Measurements from ENCODE around the gene NMRK2. TPM values are rescaled to one million over a fixed set of nuclear protein-coding genes. Genes with fewer than 3 reads are reported as not detected.
"Not testable (repeated sequence)": the region's sequence is repeated elsewhere in the genome, so short reads cannot be mapped to it uniquely, and the experiment has no call there.

NMRK2 gene
- total and polyA plus RNA-seq, 9 donors = 146 to 369 (median 285) TPM

DNA sequence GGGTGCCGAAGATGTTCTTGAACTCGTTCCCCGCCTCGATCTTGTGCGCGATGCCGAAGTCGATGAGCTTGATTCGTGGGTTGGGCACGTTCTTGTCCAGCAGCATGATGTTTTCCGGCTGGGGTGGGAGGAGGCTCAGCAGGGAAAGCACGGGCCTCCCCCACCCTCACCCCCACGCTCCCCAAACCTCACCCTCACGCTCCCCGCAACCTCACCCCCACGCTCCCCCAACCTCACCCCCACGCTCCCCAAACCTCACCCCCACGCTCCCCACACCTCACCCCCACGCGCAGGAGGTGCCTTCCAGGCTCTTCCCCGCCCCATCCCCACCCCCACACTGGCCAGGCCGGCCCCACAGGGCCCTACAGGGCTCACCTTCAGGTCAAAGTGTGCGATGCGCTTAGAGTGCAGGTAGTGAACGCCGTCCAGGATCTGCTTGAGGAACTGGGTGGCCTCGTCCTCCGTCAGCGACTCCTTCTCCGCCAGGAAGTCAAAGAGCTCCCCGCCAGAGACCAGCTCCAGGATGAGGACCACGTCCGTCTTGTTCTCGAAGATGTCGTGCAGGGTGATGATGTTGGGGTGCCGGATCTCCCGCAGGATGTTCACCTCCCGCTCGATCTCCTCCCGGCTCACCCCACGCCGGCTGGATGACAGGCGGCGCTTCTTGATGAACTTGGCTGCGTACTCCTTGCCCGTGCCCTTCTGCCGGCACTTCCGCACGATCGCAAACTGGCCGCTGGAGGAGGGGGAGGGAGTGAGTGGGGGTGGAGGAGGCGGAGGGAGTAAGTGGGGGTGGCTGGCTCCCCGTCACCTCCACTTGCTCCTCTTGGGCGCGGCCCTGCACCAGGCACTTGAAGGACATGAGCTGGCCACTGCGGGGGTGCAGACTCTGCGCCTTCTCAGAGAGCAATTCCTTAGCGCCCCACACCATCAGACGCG, 31.7 kb downstream of the NMRK2 start:
- H3K4me1 ChIP-seq (ENCODE audit: control insufficient read depth, insufficient read depth, low read length) = peaks cover 39% of the 10 kb centered on the region
- no peak for DNase-seq
- H3K4me3 ChIP-seq (ENCODE audit: low read length) = no peak overlapping the region
- peaks cover 93% of the 10 kb centered on the region for H3K36me3 ChIP-seq (ENCODE audit: control insufficient read depth, insufficient read depth, low read length)
- no peaks in the 10 kb centered on the region for H3K27me3 ChIP-seq (ENCODE audit: control insufficient read depth, insufficient read depth, low read length)
- 88% methylated on average over 42 of the region's 60 CpGs for WGBS (ENCODE audit: insufficient coverage)
- no peaks in the 10 kb centered on the region for H3K9me3 ChIP-seq (replicated peaks; ENCODE audit: control insufficient read depth, low read depth, low read length)
- no peak overlapping the region for H3K27ac ChIP-seq (ENCODE audit: low read length)

DNA sequence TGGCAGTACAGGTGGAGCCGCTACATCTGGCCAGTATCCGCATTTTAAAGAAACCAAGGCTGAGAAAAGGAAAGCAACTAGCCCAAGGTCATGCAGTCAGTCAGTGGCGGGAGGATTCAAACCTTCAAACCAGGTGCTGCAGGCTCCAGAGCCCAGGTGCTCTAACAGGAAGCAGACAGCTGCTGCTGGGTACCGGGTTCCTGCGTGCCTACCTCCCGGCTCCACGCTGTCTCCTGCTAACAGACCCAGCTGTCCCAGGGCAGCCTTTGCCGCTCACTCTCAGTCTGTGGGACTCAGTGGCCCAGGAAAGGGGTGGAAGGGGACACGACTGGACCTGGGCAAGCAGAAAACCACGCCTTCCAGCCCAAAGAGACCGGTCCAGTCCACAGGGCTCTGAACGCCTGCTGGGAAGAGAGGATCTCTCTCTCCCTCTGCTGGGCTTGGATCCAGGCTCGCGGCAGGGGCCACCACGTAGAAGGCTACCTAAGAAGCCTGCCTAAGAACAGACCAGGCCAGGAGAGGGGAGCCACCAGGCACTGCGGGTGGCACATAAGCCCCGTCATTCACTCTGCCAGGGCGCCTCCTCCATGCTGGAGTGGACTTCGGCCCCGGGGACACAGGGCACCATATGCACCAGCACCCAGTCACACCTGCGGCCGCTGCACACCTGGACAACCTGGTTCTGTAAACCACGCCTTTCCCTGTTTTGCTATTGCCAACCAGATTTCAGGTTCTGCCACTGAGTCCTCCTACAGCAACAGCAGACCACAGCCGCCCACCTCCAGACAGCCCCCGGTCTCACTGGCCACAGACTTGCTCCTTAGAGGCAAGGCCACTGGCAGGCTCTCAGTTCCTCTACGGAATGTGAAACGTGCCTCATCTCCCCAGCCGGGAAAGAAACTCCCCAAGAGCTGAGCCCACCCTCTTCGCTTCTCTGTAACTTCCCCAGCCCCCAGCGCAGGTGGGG, 33.5 kb downstream of the NMRK2 start:
- Histone ChIP-seq H3K27ac (ENCODE audit: low read length) (peak overlapping the region; percentile 1), H3K36me3 (ENCODE audit: control insufficient read depth, insufficient read depth, low read length) (peaks cover 76% of the 10 kb centered on the region), H3K4me3 (ENCODE audit: low read length) (no peak overlapping the region), H3K4me1 (ENCODE audit: control insufficient read depth, insufficient read depth, low read length) (peaks cover 47% of the 10 kb centered on the region), H3K9me3 (replicated peaks; ENCODE audit: control insufficient read depth, low read depth, low read length) (no peaks in the 10 kb centered on the region), H3K27me3 (ENCODE audit: control insufficient read depth, insufficient read depth, low read length) (no peaks in the 10 kb centered on the region)
- 81% methylated on average over 26 of the region's 30 CpGs for WGBS (ENCODE audit: insufficient coverage)
- no peak for DNase-seq

- Histone ChIP-seq H3K36me3 (ENCODE audit: control insufficient read depth, insufficient read depth, low read length) (peaks cover 66% of the 10 kb centered on the region), H3K27ac (ENCODE audit: low read length) (peak overlapping the region; percentile 94), H3K4me1 (ENCODE audit: control insufficient read depth, insufficient read depth, low read length) (peaks cover 48% of the 10 kb centered on the region)
- WGBS (ENCODE audit: insufficient coverage) = 85% methylated on average over 8 of the region's 12 CpGs
- not testable (repeated sequence) for H3K9me3 ChIP-seq (replicated peaks; ENCODE audit: control insufficient read depth, low read depth, low read length); H3K27me3 ChIP-seq (ENCODE audit: control insufficient read depth, insufficient read depth, low read length); H3K4me3 ChIP-seq (ENCODE audit: low read length); DNase-seq
Observed at GRCh38 chr19:3967983-3968382, 35.1 kb downstream of the NMRK2 start.

DNA sequence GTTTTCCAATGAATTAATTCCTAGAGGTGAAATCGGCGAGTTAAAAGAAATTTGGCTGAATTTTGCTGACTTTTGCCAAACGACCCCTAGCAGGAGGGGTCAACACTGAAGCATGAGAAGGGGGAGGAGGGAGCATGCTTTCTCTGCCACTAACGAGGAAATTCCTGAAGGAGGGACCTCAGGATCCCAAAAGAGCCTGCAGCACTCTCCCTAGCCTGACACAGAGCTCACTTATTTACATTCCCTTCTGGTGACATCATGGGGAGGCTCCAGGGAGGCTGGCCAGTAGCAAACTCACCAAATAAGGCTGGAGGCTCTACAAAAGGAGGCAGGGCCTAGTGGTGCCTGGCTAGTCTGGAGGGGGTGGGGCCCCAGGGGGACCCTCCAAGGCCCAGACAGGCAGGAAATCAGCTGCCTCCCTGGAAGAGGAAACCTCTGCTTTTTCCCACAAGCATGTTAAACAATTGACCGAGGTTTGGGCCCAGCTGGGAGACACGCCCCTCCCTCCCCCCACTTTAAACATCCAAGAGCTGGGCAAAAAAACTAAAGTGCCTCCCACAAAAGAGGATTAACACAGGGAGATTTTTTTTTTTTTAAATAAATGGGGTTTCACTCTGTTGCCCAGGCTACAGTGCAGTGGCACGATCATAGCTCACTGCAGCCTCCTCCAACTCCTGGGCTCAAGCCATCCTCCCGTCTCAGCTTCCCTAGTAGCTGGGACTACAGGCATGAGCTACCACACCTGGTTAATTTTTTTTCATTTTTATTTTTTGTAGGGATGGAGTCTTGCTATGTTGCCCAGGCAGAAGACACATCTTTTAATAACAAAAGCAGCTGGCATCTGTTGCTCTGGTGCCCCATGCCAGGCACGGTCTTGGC, 35.9 kb downstream of the NMRK2 start:
- no peaks in the 10 kb centered on the region for H3K27me3 ChIP-seq (ENCODE audit: control insufficient read depth, insufficient read depth, low read length)
- peak overlapping the region; percentile 94 for H3K27ac ChIP-seq (ENCODE audit: low read length)
- peaks cover 58% of the 10 kb centered on the region for H3K36me3 ChIP-seq (ENCODE audit: control insufficient read depth, insufficient read depth, low read length)
- H3K4me3 ChIP-seq (ENCODE audit: low read length) = peak overlapping the region; percentile 98
- H3K9me3 ChIP-seq (replicated peaks; ENCODE audit: control insufficient read depth, low read depth, low read length) = no peaks in the 10 kb centered on the region
- WGBS (ENCODE audit: insufficient coverage) = 50% methylated on average over 1 of the region's 9 CpGs
- H3K4me1 ChIP-seq (ENCODE audit: control insufficient read depth, insufficient read depth, low read length) = peaks cover 47% of the 10 kb centered on the region
- DNase-seq = peak; percentile 98

- Histone ChIP-seq H3K4me3 (ENCODE audit: low read length) (peak overlapping the region; percentile 98), H3K9me3 (replicated peaks; ENCODE audit: control insufficient read depth, low read depth, low read length) (no peaks in the 10 kb centered on the region), H3K36me3 (ENCODE audit: control insufficient read depth, insufficient read depth, low read length) (peaks cover 50% of the 10 kb centered on the region), H3K27ac (ENCODE audit: low read length) (peak overlapping the region; percentile 94), H3K27me3 (ENCODE audit: control insufficient read depth, insufficient read depth, low read length) (no peaks in the 10 kb centered on the region), H3K4me1 (ENCODE audit: control insufficient read depth, insufficient read depth, low read length) (peaks cover 43% of the 10 kb centered on the region)
- WGBS (ENCODE audit: insufficient coverage) = 28% methylated on average over 16 of the region's 23 CpGs
- peak; percentile 40 for DNase-seq
Observed at GRCh38 chr19:3969435-3970312, 36.8 kb downstream of the NMRK2 start.

DNA sequence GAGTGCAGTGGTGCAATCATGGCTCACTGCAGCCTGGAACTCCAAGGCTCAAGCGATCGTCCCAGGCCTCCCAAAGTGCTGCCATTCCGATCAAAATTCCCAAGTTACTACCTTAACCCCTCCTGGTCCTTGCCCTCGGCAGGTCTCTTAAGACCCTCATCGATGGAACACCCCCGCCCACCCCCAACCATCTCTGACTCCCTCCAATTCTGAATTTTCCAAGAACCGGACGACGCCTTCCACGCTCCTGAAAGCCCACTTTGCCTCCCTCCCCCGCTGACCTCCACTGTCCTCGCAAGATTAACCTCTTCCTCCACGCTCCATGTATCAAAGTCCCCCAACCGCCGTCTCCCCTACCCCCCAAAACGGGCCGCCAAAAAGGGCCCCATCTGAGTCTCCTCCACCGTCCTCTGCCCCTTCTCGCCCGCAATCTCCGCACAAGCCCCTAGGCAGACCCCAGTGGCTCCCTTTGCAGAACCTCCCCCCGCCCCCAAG, 37.5 kb downstream of the NMRK2 start:
- peaks cover 47% of the 10 kb centered on the region for H3K36me3 ChIP-seq (ENCODE audit: control insufficient read depth, insufficient read depth, low read length)
- H3K4me1 ChIP-seq (ENCODE audit: control insufficient read depth, insufficient read depth, low read length) = peaks cover 43% of the 10 kb centered on the region
- 0% methylated on average over 21 of the region's 22 CpGs for WGBS (ENCODE audit: insufficient coverage)
- peak overlapping the region; percentile 98 for H3K4me3 ChIP-seq (ENCODE audit: low read length)
- H3K27ac ChIP-seq (ENCODE audit: low read length) = peak overlapping the region; percentile 94
- no peaks in the 10 kb centered on the region for H3K9me3 ChIP-seq (replicated peaks; ENCODE audit: control insufficient read depth, low read depth, low read length)
- DNase-seq = peak; percentile 34
- no peaks in the 10 kb centered on the region for H3K27me3 ChIP-seq (ENCODE audit: control insufficient read depth, insufficient read depth, low read length)

DNA sequence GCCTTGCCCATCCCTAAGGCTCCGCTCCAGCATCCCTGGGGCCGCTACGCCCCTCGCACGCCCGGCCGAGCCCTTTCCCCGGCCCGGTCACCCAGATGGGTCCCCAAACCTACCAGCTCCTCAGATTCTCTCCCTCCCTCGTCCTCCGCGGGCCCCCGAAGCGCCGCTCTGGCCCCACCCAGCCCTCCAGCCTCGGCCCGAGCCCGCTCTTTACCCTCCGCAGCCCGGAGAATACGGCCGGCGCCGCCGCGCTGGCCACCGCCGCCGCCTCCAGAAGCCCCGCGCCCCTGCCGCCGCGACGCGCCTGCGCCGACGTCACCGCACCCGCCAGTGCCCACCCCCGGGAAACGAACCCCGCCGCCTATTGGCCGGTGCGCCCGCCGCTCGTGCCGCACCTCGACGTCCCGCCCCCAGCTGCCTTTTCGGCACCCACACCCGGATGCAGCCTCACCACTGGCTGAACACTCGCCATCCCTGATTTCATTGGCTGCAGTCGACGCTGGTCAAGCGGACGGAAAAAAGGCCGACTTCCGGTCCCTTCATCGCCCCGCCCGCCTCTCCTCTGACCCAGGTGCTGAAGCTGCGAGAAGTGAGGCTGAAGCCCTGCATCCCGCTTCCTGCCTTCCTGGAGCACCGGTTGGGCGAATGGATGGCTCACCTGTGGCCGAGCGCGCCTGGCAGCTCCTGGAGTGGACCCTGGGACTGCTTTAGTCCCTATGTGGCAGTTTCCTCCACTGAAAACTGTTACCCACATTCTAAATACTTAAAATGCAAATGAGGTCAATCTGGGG, 38.1 kb downstream of the NMRK2 start, which contains the start of gene DAPK3:
TSS of gene DAPK3 (minus strand) at position 292 of the 791 bp plus-strand sequence. CDS start 1,364 bp downstream, outside the sequence.
- H3K36me3 ChIP-seq (ENCODE audit: control insufficient read depth, insufficient read depth, low read length) = peaks cover 48% of the 10 kb centered on the region
- H3K27ac ChIP-seq (ENCODE audit: low read length) = peak within 1 kb of the TSS; percentile 94
- peak within 1 kb of the TSS; percentile 98 for H3K4me3 ChIP-seq (ENCODE audit: low read length)
- DNase-seq = peak; percentile 99
- no peaks in the 10 kb centered on the region for H3K27me3 ChIP-seq (ENCODE audit: control insufficient read depth, insufficient read depth, low read length)
- under 1% methylated on average over 67 of the region's 73 CpGs for WGBS (ENCODE audit: insufficient coverage)
- peaks cover 41% of the 10 kb centered on the region for H3K4me1 ChIP-seq (ENCODE audit: control insufficient read depth, insufficient read depth, low read length)
- H3K9me3 ChIP-seq (replicated peaks; ENCODE audit: control insufficient read depth, low read depth, low read length) = no peaks in the 10 kb centered on the region

GRCh38 chr19:3975144-3975543, 42.3 kb downstream of the NMRK2 start:
- no peak for DNase-seq

More at GRCh38 chr19:3975144-3975543, 42.3 kb downstream of the NMRK2 start:
- WGBS (ENCODE audit: insufficient coverage) = 90% methylated on average over 2 of the region's 8 CpGs
- Histone ChIP-seq H3K4me3 (ENCODE audit: low read length) (no peak overlapping the region), H3K4me1 (ENCODE audit: control insufficient read depth, insufficient read depth, low read length) (peaks cover 5% of the 10 kb centered on the region), H3K36me3 (ENCODE audit: control insufficient read depth, insufficient read depth, low read length) (peaks cover 51% of the 10 kb centered on the region), H3K9me3 (replicated peaks; ENCODE audit: control insufficient read depth, low read depth, low read length) (no peaks in the 10 kb centered on the region), H3K27me3 (ENCODE audit: control insufficient read depth, insufficient read depth, low read length) (no peaks in the 10 kb centered on the region), H3K27ac (ENCODE audit: low read length) (peak overlapping the region; percentile 20)
